Thyroid gland (tissue), 4 donors: ENCODE data around the gene PREX1.

Experiments used
- POLR2A ChIP-seq, 2 donors: fragments of 450-650 bp; IDR thresholded peaks; one replicate each; pipeline ENCODE4 v1.6.1; 2017; ENCODE audit warnings: antibody characterized with exemption in 2 of 2, mild to moderate bottlenecking in 2 of 2, moderate library complexity in 1 of 2
- TF ChIP-seq, protein P1 (sequence below), 6 experiments: fragments of 200-600 bp in 3 of 6; fragments of 450-650 bp in 3 of 6; sonication (generic) in 3 of 6; IDR thresholded peaks; one replicate each; pipeline ENCODE4 v1.5.1; 2016 to 2019; ENCODE audit warnings: antibody characterized with exemption in 6 of 6, mild to moderate bottlenecking in 2 of 6, inconsistent platforms in 1 of 6, moderate library complexity in 1 of 6

DNA sequence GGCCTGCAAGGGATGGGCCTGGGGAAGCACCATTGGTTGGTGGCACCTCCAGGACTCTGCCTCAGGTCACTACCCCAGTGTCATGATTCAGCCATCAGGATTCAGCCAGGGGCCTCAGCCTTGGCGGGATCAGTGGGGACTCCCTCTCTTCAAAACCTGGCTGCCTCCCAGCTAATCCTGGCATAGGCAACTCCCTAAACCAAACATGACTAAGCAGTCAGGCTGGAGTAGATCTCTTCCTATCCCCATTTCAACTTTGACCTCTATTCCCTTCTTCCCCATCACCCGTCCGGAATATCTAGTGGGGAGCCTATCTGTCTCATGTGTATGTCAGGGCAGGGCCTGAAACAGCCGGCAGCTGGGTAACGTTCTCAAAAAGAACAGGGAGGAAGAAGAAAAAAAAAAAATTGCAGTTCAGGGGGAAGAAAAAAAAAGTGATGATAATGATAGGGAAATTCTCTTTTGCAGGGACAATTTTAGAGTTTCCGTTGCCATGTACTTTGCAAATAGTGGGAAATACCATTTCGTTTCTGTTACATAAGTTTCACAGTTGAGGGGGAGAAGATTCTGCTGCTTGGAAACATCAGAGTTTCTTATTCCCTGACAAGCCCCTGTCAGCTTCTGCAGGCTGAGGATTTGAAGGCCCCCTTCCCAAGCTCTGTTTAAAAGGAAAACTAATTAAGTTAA, 4.1 kb upstream of the PREX1 start:
- TF ChIP-seq, protein P1, sequence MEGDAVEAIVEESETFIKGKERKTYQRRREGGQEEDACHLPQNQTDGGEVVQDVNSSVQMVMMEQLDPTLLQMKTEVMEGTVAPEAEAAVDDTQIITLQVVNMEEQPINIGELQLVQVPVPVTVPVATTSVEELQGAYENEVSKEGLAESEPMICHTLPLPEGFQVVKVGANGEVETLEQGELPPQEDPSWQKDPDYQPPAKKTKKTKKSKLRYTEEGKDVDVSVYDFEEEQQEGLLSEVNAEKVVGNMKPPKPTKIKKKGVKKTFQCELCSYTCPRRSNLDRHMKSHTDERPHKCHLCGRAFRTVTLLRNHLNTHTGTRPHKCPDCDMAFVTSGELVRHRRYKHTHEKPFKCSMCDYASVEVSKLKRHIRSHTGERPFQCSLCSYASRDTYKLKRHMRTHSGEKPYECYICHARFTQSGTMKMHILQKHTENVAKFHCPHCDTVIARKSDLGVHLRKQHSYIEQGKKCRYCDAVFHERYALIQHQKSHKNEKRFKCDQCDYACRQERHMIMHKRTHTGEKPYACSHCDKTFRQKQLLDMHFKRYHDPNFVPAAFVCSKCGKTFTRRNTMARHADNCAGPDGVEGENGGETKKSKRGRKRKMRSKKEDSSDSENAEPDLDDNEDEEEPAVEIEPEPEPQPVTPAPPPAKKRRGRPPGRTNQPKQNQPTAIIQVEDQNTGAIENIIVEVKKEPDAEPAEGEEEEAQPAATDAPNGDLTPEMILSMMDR (IDR thresholded peaks at IDR 0.05): no peak
- no peak for TF ChIP-seq POLR2A (IDR thresholded peaks at IDR 0.05)
